ENCODE results near the gene SCG5. TPM values are rescaled to one million over a fixed set of nuclear protein-coding genes. Genes with fewer than 3 reads are reported as not detected.

SCG5 gene
- total and polyA plus RNA-seq, 4 experiments from 2014 or later, result 0.23 to 0.76 (median 0.35) TPM; not detected in 1

GRCh38 chr15:32692286-32692685 lies 50.8 kb downstream of the SCG5 start:
- no peaks in the 10 kb centered on the region for H3K4me1 ChIP-seq (ENCODE audit: insufficient read depth, low read length)
- POLR2A ChIA-PET (ENCODE audit: partially characterized antibody), result no interaction called here
- H3K9me3 ChIP-seq (ENCODE audit: control insufficient read depth in 1 of 2, low read length in 2 of 2), result no peaks in the 10 kb centered on the region
- H3K27me3 ChIP-seq (ENCODE audit: insufficient read depth, low read length), result no peaks in the 10 kb centered on the region
- Mint-ChIP-seq H3K27ac (no peak overlapping the region), H3K4me3 (no peak overlapping the region), H3K36me3 (no peaks in the 10 kb centered on the region), H3K4me1 (no peaks in the 10 kb centered on the region), H3K9me3 (no peaks in the 10 kb centered on the region), H3K27me3 (peaks cover 0 to 1% of the 10 kb centered on the region in 2 donors)
- H3K27ac ChIP-seq (ENCODE audit: low read depth, low read length), result no peak overlapping the region
- H3K36me3 ChIP-seq (ENCODE audit: insufficient read depth, low read length), result no peaks in the 10 kb centered on the region
- H3K4me3 ChIP-seq (ENCODE audit: low read length in 2 of 2), result no peak overlapping the region
- no peak for DNase-seq
- CTCF ChIA-PET (ENCODE audit: partially characterized antibody), result interaction anchor here (0.6 kb wide), 1 partner anchor 466 kb away, joined by 3 read pairs; no protein-coding TSS in a partner anchor
- intact Hi-C loops (cut with micrococcal nuclease), result no loop called here

DNA sequence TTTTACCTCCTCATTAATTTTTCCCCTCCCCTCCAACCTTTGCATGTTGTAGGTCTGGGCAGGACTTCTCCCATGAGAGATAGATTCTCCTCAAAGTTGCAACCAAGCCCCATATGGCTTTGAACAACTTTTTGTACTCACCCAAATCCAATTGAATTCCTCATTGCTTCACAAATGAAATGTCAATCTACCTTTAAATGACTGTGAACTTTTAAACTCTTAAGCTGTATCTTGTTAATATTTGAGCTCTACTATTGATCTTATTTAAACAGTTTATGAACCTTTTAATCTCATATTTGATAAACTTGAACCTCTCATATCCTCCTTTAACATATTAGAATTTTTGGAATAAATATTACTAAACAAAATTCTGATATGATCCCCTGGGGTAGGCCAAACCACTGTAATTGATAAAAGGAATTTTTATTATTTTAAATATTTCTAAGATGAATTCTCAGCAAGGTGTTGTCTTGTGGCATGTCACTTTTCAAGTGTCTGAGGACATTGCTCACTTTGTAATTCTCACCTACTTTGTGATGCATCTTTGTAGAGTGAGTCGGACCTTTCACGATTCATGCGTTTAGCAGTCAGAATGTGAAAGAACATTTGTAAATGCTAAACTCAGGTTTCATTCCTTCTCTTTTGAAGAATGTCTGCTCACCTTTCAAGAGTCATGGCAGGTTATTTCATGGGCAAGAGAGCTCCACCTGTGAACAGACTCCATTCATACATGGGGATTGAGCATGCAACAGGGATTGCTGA lies 52.9 kb downstream of the SCG5 start:
- Mint-ChIP-seq H3K9me3 (no peaks in the 10 kb centered on the region), H3K27me3 (peaks cover 1 to 3% of the 10 kb centered on the region in 2 donors), H3K36me3 (no peaks in the 10 kb centered on the region), H3K27ac (no peak overlapping the region), H3K4me1 (no peaks in the 10 kb centered on the region), H3K4me3 (no peak overlapping the region)
- no peaks in the 10 kb centered on the region for H3K9me3 ChIP-seq (ENCODE audit: control insufficient read depth in 1 of 2, low read length in 2 of 2)
- CTCF ChIA-PET (ENCODE audit: partially characterized antibody), result interaction anchor here (1.0 to 1.5 kb wide), 2 partner anchors 12 to 32 kb away, joined by 3 read pairs; no protein-coding TSS in a partner anchor
- no peak overlapping the region for H3K27ac ChIP-seq (ENCODE audit: low read depth, low read length)
- H3K36me3 ChIP-seq (ENCODE audit: insufficient read depth, low read length), result no peaks in the 10 kb centered on the region
- no peak for DNase-seq
- no peaks in the 10 kb centered on the region for H3K4me1 ChIP-seq (ENCODE audit: insufficient read depth, low read length)
- no peaks in the 10 kb centered on the region for H3K27me3 ChIP-seq (ENCODE audit: insufficient read depth, low read length)
- intact Hi-C loops (cut with micrococcal nuclease), result no loop called here
- POLR2A ChIA-PET (ENCODE audit: partially characterized antibody), result interaction anchor here (0.6 kb wide), 1 partner anchor 13 kb away, joined by 6 read pairs; no protein-coding TSS in a partner anchor
- no peak overlapping the region for H3K4me3 ChIP-seq (ENCODE audit: low read length in 2 of 2)

DNA sequence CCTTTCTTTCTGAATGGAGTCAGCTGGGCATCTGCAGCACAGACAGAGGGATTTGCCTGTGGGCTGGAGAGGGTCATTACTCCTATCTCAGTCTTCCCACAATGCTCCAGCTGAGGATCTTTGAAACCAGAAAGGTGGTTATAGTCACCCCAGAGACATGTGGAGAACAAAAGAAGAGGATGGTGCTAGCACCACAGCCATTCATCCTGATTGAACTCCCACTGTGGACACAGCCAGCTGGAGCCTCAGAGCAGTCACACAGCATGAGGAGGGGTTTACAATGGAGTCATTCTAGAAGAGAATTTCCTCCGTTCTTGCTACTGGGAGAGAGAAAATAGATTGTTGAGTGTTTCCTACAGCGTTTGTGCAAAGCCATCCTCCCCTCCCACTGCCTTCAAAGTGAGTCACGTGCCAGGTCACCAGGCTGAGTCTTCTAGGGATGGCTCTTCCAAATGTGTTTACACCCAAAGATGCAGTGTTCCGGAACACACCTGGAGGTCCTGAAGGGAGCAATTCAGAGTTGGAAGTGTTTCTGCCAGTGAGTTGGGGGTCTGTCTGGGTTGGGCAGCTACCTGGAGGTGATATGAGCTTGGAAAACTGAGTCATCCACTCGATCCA lies 57.4 kb downstream of the SCG5 start:
- no peaks in the 10 kb centered on the region for H3K27me3 ChIP-seq (ENCODE audit: insufficient read depth, low read length)
- no peaks in the 10 kb centered on the region for H3K9me3 Mint-ChIP-seq
- CTCF ChIA-PET (ENCODE audit: partially characterized antibody), result no interaction called here
- intact Hi-C loops (cut with micrococcal nuclease), result no loop called here
- POLR2A ChIA-PET (ENCODE audit: partially characterized antibody), result no interaction called here
- no peaks in the 10 kb centered on the region for H3K4me1 ChIP-seq (ENCODE audit: insufficient read depth, low read length)
- DNase-seq, result no peak
- no peak overlapping the region for H3K27ac Mint-ChIP-seq
- H3K4me3 Mint-ChIP-seq, result no peak overlapping the region
- no peaks in the 10 kb centered on the region for H3K9me3 ChIP-seq (ENCODE audit: control insufficient read depth in 1 of 2, low read length in 2 of 2)
- no peaks in the 10 kb centered on the region for H3K36me3 ChIP-seq (ENCODE audit: insufficient read depth, low read length)
- H3K27me3 Mint-ChIP-seq, result peaks cover 5 to 7% of the 10 kb centered on the region in 2 donors
- no peak overlapping the region for H3K27ac ChIP-seq (ENCODE audit: low read depth, low read length)
- no peak overlapping the region for H3K4me3 ChIP-seq (ENCODE audit: low read length in 2 of 2)
- no peaks in the 10 kb centered on the region for H3K4me1 Mint-ChIP-seq
- H3K36me3 Mint-ChIP-seq, result no peaks in the 10 kb centered on the region

DNA sequence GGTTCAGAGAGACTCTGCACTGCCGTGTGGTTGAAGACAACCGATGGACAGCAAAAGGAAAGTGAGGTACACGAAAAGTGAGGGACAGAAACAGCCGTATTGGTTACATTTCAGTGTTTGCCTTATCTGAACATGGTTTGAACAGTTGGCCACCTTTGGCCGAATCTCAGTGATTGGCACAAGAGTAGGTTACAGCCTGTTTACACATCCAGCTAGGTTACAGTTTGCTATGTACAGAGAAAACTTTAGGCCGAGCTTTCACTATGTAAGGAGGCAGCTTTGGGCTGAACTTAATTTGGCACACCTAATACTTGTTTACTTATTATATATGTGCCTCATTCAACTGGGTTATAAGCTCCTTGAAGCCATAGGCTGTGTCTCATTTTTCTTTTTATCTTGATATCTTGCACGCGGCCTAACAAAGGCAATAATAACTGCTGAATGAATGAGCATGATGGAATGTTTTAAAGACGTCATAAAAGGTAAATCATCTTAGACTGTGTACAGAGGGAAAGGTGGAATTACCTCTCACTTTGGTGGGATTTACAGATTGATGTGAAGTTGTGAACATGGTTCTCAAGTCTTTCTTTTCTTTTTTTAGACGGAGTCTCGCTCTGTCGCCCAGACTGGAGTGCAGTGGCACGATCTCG lies 59.1 kb downstream of the SCG5 start:
- Histone ChIP-seq H3K27ac (ENCODE audit: low read depth, low read length) (no peak overlapping the region), H3K4me1 (ENCODE audit: insufficient read depth, low read length) (no peaks in the 10 kb centered on the region), H3K36me3 (ENCODE audit: insufficient read depth, low read length) (no peaks in the 10 kb centered on the region), H3K9me3 (ENCODE audit: control insufficient read depth in 1 of 2, low read length in 2 of 2) (no peaks in the 10 kb centered on the region), H3K4me3 (ENCODE audit: low read length in 2 of 2) (no peak overlapping the region), H3K27me3 (ENCODE audit: insufficient read depth, low read length) (no peaks in the 10 kb centered on the region)
- Mint-ChIP-seq H3K27ac (no peak overlapping the region), H3K27me3 (peaks cover 8 to 11% of the 10 kb centered on the region in 2 donors), H3K36me3 (no peaks in the 10 kb centered on the region), H3K9me3 (no peaks in the 10 kb centered on the region), H3K4me1 (no peaks in the 10 kb centered on the region), H3K4me3 (no peak overlapping the region)
- POLR2A ChIA-PET (ENCODE audit: partially characterized antibody), result no interaction called here
- intact Hi-C loops (cut with micrococcal nuclease), result no loop called here
- DNase-seq, result no peak
- CTCF ChIA-PET (ENCODE audit: partially characterized antibody), result no interaction called here

GRCh38 chr15:32701863-32702262 lies 60.4 kb downstream of the SCG5 start:
- H3K4me3 Mint-ChIP-seq, result no peak overlapping the region
- ChIA-PET CTCF (ENCODE audit: partially characterized antibody) (no interaction called here), POLR2A (ENCODE audit: partially characterized antibody) (no interaction called here)
- no peak for DNase-seq
- intact Hi-C loops (cut with micrococcal nuclease), result no loop called here
- no peak overlapping the region for H3K27ac Mint-ChIP-seq
- no peaks in the 10 kb centered on the region for H3K9me3 Mint-ChIP-seq
- H3K27me3 Mint-ChIP-seq, result peaks cover 11 to 12% of the 10 kb centered on the region in 2 donors
- Histone ChIP-seq H3K27me3 (ENCODE audit: insufficient read depth, low read length) (no peaks in the 10 kb centered on the region), H3K4me1 (ENCODE audit: insufficient read depth, low read length) (no peaks in the 10 kb centered on the region), H3K36me3 (ENCODE audit: insufficient read depth, low read length) (no peaks in the 10 kb centered on the region), H3K4me3 (ENCODE audit: low read length in 2 of 2) (no peak overlapping the region), H3K9me3 (ENCODE audit: control insufficient read depth in 1 of 2, low read length in 2 of 2) (no peaks in the 10 kb centered on the region), H3K27ac (ENCODE audit: low read depth, low read length) (no peak overlapping the region)
- H3K4me1 Mint-ChIP-seq, result no peaks in the 10 kb centered on the region
- H3K36me3 Mint-ChIP-seq, result no peaks in the 10 kb centered on the region

DNA sequence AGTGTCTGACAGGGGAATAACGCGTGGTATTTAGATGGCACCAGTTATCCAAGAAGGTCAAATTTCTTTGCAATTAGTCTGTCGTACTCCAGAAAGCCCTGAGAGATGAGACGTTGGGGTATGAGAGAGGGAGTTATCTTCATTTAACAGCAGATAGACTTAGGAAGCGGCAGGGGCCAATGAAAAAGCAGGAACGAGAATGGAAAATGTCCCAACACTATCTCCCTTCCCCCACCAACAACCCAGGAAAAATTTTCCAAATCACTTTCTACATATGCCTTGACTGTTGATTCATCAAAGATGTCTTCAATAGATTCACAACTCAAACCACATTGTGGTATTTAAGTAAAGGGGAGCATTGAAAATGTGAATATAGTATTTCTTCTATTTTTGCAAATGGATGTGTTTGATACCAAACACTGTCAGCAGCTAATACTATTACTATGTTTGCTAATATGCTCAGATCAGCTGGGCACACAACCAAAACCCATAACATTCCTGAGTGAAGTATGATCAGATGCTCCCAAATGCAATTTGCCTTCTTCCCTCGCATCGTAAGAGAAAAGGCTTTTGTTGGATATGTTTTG lies 63.0 kb downstream of the SCG5 start:
- Mint-ChIP-seq H3K27ac (no peak overlapping the region), H3K36me3 (no peaks in the 10 kb centered on the region), H3K4me1 (no peaks in the 10 kb centered on the region), H3K4me3 (no peak overlapping the region), H3K27me3 (peaks cover 14 to 21% of the 10 kb centered on the region in 2 donors), H3K9me3 (peaks cover 0 to 2% (median 0%) of the 10 kb centered on the region in 8 donors)
- H3K4me1 ChIP-seq (ENCODE audit: insufficient read depth, low read length), result no peaks in the 10 kb centered on the region
- no peaks in the 10 kb centered on the region for H3K36me3 ChIP-seq (ENCODE audit: insufficient read depth, low read length)
- H3K9me3 ChIP-seq (ENCODE audit: control insufficient read depth in 1 of 2, low read length in 2 of 2), result no peaks in the 10 kb centered on the region
- no peak overlapping the region for H3K27ac ChIP-seq (ENCODE audit: low read depth, low read length)
- no peak for DNase-seq
- H3K27me3 ChIP-seq (ENCODE audit: insufficient read depth, low read length), result no peaks in the 10 kb centered on the region
- H3K4me3 ChIP-seq (ENCODE audit: low read length in 2 of 2), result no peak overlapping the region
- intact Hi-C loops (cut with micrococcal nuclease), result no loop called here
- POLR2A ChIA-PET (ENCODE audit: partially characterized antibody), result no interaction called here
- CTCF ChIA-PET (ENCODE audit: partially characterized antibody), result interaction anchor here (0.9 kb wide), 1 partner anchor 42 kb away, joined by 3 read pairs; no protein-coding TSS in a partner anchor

DNA sequence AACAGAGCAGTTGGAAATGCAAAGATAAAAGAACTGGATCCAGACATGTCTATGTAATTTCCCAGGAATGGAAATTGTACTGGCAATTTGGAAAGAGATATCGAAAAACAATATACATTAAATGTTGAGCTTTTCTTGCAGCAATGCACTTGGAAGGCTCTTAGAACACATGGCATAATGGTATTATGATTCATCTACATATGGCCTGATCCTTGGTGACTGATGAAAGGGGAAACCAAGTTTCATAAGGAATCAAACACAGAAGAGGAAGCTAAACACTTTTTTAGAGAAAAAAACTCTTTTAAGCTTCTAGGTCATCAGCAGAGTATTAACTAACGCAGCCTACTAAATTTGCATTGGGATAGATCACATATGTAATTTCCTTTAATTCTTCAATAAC lies 63.9 kb downstream of the SCG5 start:
- H3K27ac Mint-ChIP-seq, result no peak overlapping the region
- Histone ChIP-seq H3K36me3 (ENCODE audit: insufficient read depth, low read length) (no peaks in the 10 kb centered on the region), H3K4me1 (ENCODE audit: insufficient read depth, low read length) (no peaks in the 10 kb centered on the region), H3K4me3 (ENCODE audit: low read length in 2 of 2) (no peak overlapping the region), H3K27ac (ENCODE audit: low read depth, low read length) (no peak overlapping the region), H3K9me3 (ENCODE audit: control insufficient read depth in 1 of 2, low read length in 2 of 2) (no peaks in the 10 kb centered on the region), H3K27me3 (ENCODE audit: insufficient read depth, low read length) (no peaks in the 10 kb centered on the region)
- H3K4me1 Mint-ChIP-seq, result no peaks in the 10 kb centered on the region
- H3K9me3 Mint-ChIP-seq, result peaks cover 0 to 2% (median 0%) of the 10 kb centered on the region in 8 donors
- no peak overlapping the region for H3K4me3 Mint-ChIP-seq
- ChIA-PET CTCF (ENCODE audit: partially characterized antibody) (interaction anchor here (1.0 kb wide), 1 partner anchor 43 kb away, joined by 3 read pairs; no protein-coding TSS in a partner anchor), POLR2A (ENCODE audit: partially characterized antibody) (no interaction called here)
- DNase-seq, result no peak
- intact Hi-C loops (cut with micrococcal nuclease), result no loop called here
- no peaks in the 10 kb centered on the region for H3K36me3 Mint-ChIP-seq
- peaks cover 16 to 21% of the 10 kb centered on the region in 2 donors for H3K27me3 Mint-ChIP-seq
